Memory B cell (primary cell): ENCODE measurements around the gene NALCN.

Experiments used
- ATAC-seq: fragments of 150-1000 bp; cut with Tn5 transposase; 2 replicates; pipeline ENCODE4 v1.10.0; 2021; ENCODE audit warnings: low read depth, mild to moderate bottlenecking, moderate library complexity
- DNase-seq, 2 donors: peaks; one replicate each; pipeline ENCODE4 v3.0.0; 2022; ENCODE audit warnings: low spot score in 2 of 2
- H3K27ac Mint-ChIP-seq: one replicate; pipeline ENCODE4 v1.8.0; 2022; ENCODE audit warnings: mild to moderate bottlenecking, moderate library complexity, mixed read lengths
- H3K27me3 Mint-ChIP-seq: one replicate; pipeline ENCODE4 v1.8.0; 2022; ENCODE audit warnings: mixed read lengths
- H3K36me3 Mint-ChIP-seq: one replicate; pipeline ENCODE4 v1.8.0; 2022; ENCODE audit warnings: mild to moderate bottlenecking, mixed read lengths
- H3K4me1 Mint-ChIP-seq: one replicate; pipeline ENCODE4 v1.8.0; 2022; ENCODE audit warnings: mixed read lengths
- H3K4me3 Mint-ChIP-seq: one replicate; pipeline ENCODE4 v1.8.0; 2022; ENCODE audit warnings: mild to moderate bottlenecking, moderate library complexity, mixed read lengths
- H3K9me3 Mint-ChIP-seq: one replicate; pipeline ENCODE4 v1.8.0; 2022; ENCODE audit warnings: mixed read lengths

Gene NALCN

DNA sequence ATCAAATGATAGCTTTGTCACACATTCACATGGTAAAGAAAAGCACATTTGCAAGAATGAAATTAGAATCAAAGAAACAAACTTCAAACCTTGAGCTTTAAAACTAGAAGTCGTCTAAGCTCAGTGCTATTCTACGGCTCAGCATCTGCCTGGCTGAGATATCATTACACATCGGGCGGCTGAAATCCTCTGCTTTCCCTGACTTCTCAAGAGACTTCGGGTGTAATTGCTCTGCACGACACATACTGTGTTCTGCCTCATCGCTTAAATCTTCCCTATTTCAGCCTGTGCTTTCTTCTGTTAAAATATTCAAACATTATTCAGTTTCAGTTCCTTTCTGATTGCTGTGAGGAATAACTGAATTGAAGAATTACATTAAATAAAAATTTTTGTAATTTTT is 265.3 kb downstream of the NALCN start:
- Mint-ChIP-seq H3K4me3 (no peak overlapping the region), H3K36me3 (no peaks in the 10 kb centered on the region), H3K9me3 (no peaks in the 10 kb centered on the region), H3K4me1 (peaks cover 3% of the 10 kb centered on the region), H3K27me3 (peaks cover 6% of the 10 kb centered on the region), H3K27ac (no peak overlapping the region)
- DNase-seq: no peak
- peak; percentile 32 for ATAC-seq

DNA sequence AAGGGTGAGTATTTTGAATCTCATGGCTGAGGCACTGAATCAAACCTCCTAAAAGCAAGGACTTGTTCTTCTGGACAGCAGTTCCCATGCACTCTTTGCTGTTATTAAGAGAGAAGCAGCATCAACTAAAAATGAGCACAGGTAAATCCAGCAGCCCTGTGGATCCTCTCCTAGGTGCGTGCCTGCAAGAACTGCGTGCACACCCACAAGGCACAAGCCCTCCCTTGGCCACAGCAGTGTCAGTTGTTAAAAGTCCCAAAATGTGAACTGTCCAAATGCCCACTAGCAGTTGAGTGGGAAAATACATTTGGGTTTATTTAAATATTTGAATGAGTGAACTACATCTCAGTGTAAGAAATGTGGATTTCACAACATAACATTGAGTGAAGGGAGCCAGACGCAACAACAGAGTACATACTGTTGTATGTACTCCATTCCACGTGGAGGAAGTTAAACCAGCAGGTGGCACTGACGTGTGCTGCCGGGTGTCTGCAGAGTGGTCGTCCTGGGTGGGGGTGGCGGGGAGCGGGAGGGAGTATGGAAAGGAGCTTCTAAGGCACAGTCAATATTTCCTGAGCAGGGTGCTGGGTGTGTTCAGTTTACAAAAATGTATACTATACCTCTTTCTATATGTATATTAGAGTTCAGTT is 266.4 kb downstream of the NALCN start:
- H3K4me1 Mint-ChIP-seq: peaks cover 3% of the 10 kb centered on the region
- ATAC-seq (no peak), DNase-seq (no peak)
- no peak overlapping the region for H3K27ac Mint-ChIP-seq
- H3K9me3 Mint-ChIP-seq: no peaks in the 10 kb centered on the region
- no peaks in the 10 kb centered on the region for H3K36me3 Mint-ChIP-seq
- H3K4me3 Mint-ChIP-seq: no peak overlapping the region
- H3K27me3 Mint-ChIP-seq: peaks cover 8% of the 10 kb centered on the region

GRCh38 chr13:101146101-101146898 is 270.0 kb downstream of the NALCN start:
- Mint-ChIP-seq H3K4me1 (peaks cover 3% of the 10 kb centered on the region), H3K36me3 (no peaks in the 10 kb centered on the region)
- ATAC-seq: no peak

GRCh38 chr13:101144808-101145419 is 271.4 kb downstream of the NALCN start:
- H3K27ac Mint-ChIP-seq: no peak overlapping the region
- peak; percentile 37 for ATAC-seq
- no peaks in the 10 kb centered on the region for H3K4me1 Mint-ChIP-seq
- DNase-seq: peak in 1 of 2 donors; percentile 22
- H3K36me3 Mint-ChIP-seq: no peaks in the 10 kb centered on the region
- peaks cover 12% of the 10 kb centered on the region for H3K27me3 Mint-ChIP-seq
- no peaks in the 10 kb centered on the region for H3K9me3 Mint-ChIP-seq
- H3K4me3 Mint-ChIP-seq: no peak overlapping the region

More at GRCh38 chr13:101146101-101146898, 270.0 kb downstream of the NALCN start:
- no peak for DNase-seq
- Mint-ChIP-seq H3K27me3 (peaks cover 11% of the 10 kb centered on the region), H3K27ac (no peak overlapping the region), H3K4me3 (no peak overlapping the region), H3K9me3 (no peaks in the 10 kb centered on the region)

- H3K27ac Mint-ChIP-seq: no peak overlapping the region
- peaks cover 12% of the 10 kb centered on the region for H3K27me3 Mint-ChIP-seq
- no peaks in the 10 kb centered on the region for H3K4me1 Mint-ChIP-seq
- ATAC-seq: no peak
- no peak overlapping the region for H3K4me3 Mint-ChIP-seq
- no peak for DNase-seq
- peaks cover 1% of the 10 kb centered on the region for H3K36me3 Mint-ChIP-seq
- peaks cover 3% of the 10 kb centered on the region for H3K9me3 Mint-ChIP-seq
Observed at GRCh38 chr13:101140936-101141335, 275.4 kb downstream of the NALCN start.

- ATAC-seq (no peak), DNase-seq (no peak)
- Mint-ChIP-seq H3K9me3 (peaks cover 3% of the 10 kb centered on the region), H3K27me3 (peaks cover 10% of the 10 kb centered on the region), H3K4me3 (no peak overlapping the region), H3K27ac (no peak overlapping the region), H3K36me3 (peaks cover 1% of the 10 kb centered on the region), H3K4me1 (no peaks in the 10 kb centered on the region)
Observed at GRCh38 chr13:101140087-101140770, 276.1 kb downstream of the NALCN start.

DNA sequence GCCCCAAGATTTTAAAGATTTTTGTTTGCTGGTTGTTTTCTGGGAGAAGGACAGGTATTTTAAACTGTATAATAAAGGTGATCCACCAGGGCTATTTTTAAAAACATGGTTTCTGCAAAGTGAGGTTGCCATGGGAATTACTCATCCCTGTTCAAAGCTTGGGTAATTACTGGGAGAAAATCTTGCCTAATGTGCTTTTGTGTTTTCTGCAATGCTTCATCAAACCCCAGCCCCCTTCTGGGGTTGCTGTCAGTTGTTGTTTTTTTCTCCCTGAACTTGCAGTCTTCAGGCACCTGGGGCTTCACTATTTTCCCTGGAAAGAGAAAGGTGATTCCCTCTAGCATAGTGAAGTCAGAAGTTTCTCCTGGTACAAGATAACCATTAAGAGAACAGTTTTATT is 277.2 kb downstream of the NALCN start:
- no peak for DNase-seq
- H3K27me3 Mint-ChIP-seq: peaks cover 12% of the 10 kb centered on the region
- H3K4me3 Mint-ChIP-seq: no peak overlapping the region
- no peak for ATAC-seq
- no peak overlapping the region for H3K27ac Mint-ChIP-seq
- H3K9me3 Mint-ChIP-seq: peaks cover 3% of the 10 kb centered on the region
- H3K4me1 Mint-ChIP-seq: no peaks in the 10 kb centered on the region
- H3K36me3 Mint-ChIP-seq: peaks cover 1% of the 10 kb centered on the region

DNA sequence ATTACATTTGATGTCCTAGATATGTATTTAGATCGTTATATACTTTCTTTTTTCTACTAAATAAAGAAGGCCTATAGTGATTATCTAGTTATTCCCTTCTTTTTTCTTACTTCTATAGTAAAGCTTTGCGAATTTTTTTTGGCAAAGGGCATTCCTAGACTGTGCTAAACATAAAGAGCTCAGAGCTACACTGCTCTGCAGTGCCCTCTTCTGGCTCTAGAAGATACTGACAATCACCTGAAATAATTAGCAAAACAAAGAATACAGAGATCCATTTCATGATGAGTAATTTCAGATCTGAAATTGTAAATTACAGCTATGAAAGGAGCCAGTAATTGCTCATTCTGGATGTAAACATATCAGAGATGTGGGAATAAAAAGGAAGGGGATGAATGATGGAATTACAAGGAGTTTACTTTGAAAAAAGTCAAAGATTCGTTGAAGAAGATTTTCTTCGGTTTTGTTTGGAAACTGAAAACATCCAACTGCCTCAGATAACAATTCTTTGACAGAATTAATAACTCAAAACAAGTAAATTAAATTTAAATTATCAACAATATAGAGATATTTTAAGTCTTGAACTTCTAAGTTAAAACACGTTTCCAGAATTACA is 288.5 kb downstream of the NALCN start:
- no peak overlapping the region for H3K27ac Mint-ChIP-seq
- no peak overlapping the region for H3K4me3 Mint-ChIP-seq
- H3K9me3 Mint-ChIP-seq: no peaks in the 10 kb centered on the region
- DNase-seq (peak in 1 of 2 donors; percentile 2), ATAC-seq (peak; percentile 34)
- H3K36me3 Mint-ChIP-seq: no peaks in the 10 kb centered on the region
- H3K27me3 Mint-ChIP-seq: peaks cover 1% of the 10 kb centered on the region
- H3K4me1 Mint-ChIP-seq: peaks cover 3% of the 10 kb centered on the region

DNA sequence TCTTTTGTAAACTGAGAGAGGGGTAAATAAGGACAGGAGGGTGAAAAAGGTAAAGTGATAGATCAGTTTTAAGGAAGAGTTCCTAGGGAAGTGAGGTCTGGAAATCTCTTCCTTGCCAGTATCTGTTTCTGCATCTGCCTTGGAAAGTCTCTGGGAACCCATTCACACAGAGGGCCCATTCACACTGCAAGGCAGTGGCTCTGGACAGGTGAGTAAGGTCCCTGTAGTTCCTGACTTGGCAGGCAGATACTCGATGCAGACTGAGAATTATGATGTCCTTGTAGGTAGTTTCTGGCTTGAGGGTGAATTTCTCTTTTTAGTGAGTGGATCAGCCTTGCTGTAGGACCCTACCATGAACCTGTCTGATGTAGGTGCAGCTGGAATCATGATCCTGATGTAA is 293.3 kb downstream of the NALCN start:
- H3K27me3 Mint-ChIP-seq: no peaks in the 10 kb centered on the region
- H3K27ac Mint-ChIP-seq: no peak overlapping the region
- no peaks in the 10 kb centered on the region for H3K9me3 Mint-ChIP-seq
- no peak overlapping the region for H3K4me3 Mint-ChIP-seq
- H3K36me3 Mint-ChIP-seq: no peaks in the 10 kb centered on the region
- H3K4me1 Mint-ChIP-seq: peaks cover 3% of the 10 kb centered on the region
- ATAC-seq (no peak), DNase-seq (no peak)

DNA sequence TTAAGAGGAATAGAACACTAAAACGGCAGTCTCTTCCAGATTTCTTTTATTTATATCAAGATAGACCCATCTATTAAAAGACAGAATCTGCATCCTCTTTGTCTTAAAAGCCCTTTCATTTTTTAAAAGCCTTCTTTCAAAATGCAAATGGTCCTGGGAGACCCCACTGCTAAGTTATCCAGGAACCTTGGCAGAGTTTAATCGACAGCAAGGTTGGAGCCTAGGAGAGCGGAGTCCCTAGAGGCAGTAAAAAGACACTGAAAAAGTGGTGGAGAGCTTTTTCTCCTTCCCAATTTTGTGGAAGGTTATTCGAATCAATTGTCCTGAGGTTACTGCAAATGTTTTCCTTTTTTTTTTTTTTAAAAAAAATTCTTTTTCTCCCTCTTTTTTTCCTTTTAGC is 294.7 kb downstream of the NALCN start:
- ATAC-seq (no peak), DNase-seq (no peak)
- Mint-ChIP-seq H3K36me3 (no peaks in the 10 kb centered on the region), H3K27ac (no peak overlapping the region), H3K9me3 (no peaks in the 10 kb centered on the region), H3K27me3 (peaks cover 2% of the 10 kb centered on the region), H3K4me1 (no peaks in the 10 kb centered on the region), H3K4me3 (no peak overlapping the region)

- Mint-ChIP-seq H3K4me3 (no peak overlapping the region), H3K27ac (no peak overlapping the region), H3K27me3 (peaks cover 2% of the 10 kb centered on the region), H3K36me3 (no peaks in the 10 kb centered on the region), H3K4me1 (no peaks in the 10 kb centered on the region), H3K9me3 (no peaks in the 10 kb centered on the region)
- ATAC-seq (no peak), DNase-seq (no peak)
Observed at GRCh38 chr13:101120007-101120406, 296.3 kb downstream of the NALCN start.

DNA sequence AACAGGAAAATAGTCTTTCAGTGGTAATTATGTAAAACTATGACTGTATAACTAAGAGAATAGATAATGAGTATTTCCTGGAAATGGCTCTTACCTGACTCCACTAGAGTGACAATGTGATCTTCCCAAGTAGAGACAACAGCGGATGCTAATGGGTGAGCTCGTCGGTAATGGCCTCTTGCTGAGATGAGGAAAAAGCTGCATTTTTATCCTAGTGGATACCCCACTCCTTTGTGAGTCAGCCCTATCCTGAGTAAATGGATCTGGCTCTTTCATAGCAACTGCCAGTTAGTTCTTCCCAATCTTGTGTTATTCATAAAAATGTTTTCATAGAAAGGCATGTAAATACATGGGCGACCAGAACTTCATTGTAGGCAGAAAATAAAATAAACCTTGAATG is 299.5 kb downstream of the NALCN start:
- no peak overlapping the region for H3K4me3 Mint-ChIP-seq
- no peak for DNase-seq
- no peaks in the 10 kb centered on the region for H3K36me3 Mint-ChIP-seq
- H3K9me3 Mint-ChIP-seq: peaks cover under 1% of the 10 kb centered on the region
- H3K4me1 Mint-ChIP-seq: no peaks in the 10 kb centered on the region
- no peak for ATAC-seq
- H3K27me3 Mint-ChIP-seq: peaks cover 2% of the 10 kb centered on the region
- no peak overlapping the region for H3K27ac Mint-ChIP-seq

GRCh38 chr13:101116341-101116740 is 300.0 kb downstream of the NALCN start:
- Mint-ChIP-seq H3K27ac (no peak overlapping the region), H3K27me3 (peaks cover 4% of the 10 kb centered on the region), H3K4me3 (no peak overlapping the region), H3K4me1 (no peaks in the 10 kb centered on the region), H3K9me3 (peaks cover 4% of the 10 kb centered on the region), H3K36me3 (no peaks in the 10 kb centered on the region)
- no peak for DNase-seq
- ATAC-seq: no peak

DNA sequence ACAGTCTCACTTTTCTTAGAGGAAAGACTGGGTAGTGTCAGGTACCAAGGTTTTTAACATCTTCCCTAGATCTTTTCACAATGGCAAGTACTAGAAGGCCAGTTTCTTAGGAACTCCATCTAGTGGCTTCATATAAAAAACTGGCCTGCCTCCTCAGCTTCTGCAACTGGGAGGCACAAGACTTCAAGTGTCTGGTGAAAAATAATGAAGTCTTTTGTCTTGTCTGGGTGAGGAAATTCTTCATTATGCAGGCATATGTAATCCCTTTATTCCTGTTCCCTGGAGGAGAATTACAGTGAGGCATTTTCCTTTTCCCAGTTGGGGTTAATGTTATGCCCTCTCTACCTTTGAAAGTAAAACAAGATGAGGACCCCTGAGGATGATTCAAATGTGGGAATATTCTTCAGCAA is 300.5 kb downstream of the NALCN start:
- DNase-seq: no peak
- no peak overlapping the region for H3K27ac Mint-ChIP-seq
- ATAC-seq: no peak
- peaks cover 4% of the 10 kb centered on the region for H3K9me3 Mint-ChIP-seq
- H3K4me1 Mint-ChIP-seq: no peaks in the 10 kb centered on the region
- no peak overlapping the region for H3K4me3 Mint-ChIP-seq
- H3K27me3 Mint-ChIP-seq: peaks cover 4% of the 10 kb centered on the region
- no peaks in the 10 kb centered on the region for H3K36me3 Mint-ChIP-seq
